T47D (cell line): Measurements from ENCODE around the gene ZNF507.

Experiments
- DNase-seq, 2 experiments: peaks; one replicate each; pipeline versions ENCODE4 v3.0.0 to v3.0.0-alpha.2; 2011 to 2012; ENCODE audit warnings: low read depth in 1 of 2, low spot score in 1 of 2
- JUND ChIP-seq: IDR thresholded peaks from 2 replicates; pipeline ENCODE4 v1.6.1; 2012; ENCODE audit warnings: low read depth
- in situ Hi-C: cut with HindIII; loops from 2 replicates; pipeline ENCODE4 v1.10.0; 2016; ENCODE audit warnings: low sequenced_read_pairs, low pct_unique_long_range_greater_than_20kb

The ZNF507 gene

DNA sequence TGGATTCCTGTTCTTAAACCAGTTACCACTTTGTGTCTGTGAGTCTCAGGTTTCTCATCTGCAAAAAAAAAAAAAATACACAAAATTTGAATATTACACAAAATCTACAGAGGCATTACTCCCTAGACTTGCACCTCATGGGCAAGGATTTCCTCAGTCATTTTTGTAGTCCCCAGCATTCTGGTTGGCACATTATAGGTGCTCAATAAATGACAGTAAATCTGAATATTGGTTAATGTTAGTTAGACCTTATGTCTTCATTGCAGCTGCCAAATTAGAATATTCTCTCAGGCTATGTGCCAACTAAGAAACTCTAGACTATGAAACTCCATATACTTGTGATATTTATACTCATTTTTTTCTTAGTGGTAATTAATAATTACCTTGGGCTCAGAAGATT lies 2.2 kb downstream of the ZNF507 start:
- no peak for TF ChIP-seq JUND
- no peak for DNase-seq
- in situ Hi-C loops = no loop called here

DNA sequence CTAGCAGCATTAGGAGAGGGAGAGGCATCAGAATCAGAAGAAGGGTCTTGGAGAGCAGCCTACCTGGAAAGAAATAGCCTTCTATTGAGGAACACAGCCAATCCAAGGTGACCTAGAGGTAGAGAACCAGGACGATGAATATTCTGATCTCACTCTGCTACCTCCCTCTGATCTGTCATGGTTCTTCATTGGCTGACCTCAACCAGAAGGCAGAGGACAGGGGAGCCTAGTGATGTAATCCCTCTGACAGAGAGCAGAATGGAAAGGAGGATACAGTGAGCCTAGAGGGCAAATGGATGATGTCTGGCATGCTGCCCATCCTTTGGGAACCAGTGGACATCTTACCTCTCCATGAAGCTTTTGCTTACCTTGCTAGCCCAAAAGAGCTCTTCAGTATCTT lies 3.6 kb downstream of the ZNF507 start:
- no peak for DNase-seq
- in situ Hi-C loops = no loop called here
- TF ChIP-seq JUND = no peak

DNA sequence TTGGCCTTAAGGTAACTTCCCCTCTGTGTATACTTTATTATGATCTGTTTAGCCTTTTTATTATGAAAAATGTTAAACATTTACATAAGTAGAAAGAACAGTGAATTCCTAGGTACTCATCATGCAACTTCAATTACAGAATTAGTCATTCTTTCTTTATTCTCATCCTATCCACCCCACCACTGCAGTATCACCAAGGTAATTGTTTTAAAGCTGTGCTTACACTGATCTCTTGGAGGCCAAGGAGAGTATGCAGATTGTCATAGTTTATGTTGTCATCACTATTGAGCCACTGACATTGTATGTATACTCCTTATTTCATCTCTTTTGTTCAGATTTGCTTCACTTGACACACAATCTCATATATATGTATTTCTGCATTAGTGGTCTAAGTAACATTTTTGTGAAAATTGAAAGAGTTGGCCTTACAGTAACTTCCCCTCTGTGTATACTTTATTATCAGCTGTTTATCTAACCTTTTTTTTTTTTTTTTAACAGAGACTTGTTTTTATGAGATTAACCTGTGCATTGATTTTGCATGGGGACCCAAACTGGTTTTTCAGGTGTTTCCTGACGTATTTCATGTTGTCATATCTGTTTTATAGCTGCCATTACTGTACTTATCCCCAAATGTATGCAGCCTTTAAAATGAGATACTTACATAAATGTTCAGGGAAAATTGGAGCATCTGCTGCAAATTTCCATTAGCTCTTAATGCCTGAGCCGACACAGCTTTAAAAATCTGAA lies 4.5 kb downstream of the ZNF507 start:
- in situ Hi-C loops = no loop called here
- no peak for DNase-seq
- no peak for TF ChIP-seq JUND

DNA sequence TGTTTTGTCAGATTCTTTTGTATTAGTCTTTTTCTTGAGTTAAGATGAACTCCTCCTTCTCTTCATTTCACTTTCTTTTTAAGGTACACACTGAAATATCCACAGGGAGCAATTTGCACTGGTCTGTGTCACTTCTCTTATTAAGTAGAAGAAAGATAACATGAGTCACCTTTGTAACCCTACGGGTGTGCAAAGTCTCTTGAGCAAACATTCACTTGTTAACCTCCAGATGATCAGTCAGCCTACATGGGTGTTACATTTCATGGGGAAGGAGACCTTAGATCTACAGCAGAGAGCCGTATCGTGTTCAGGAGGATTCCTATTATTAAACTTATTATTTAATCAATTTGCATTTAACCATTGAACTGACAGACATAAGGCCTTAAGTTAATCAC lies 5.1 kb downstream of the ZNF507 start:
- TF ChIP-seq JUND = no peak
- in situ Hi-C loops = no loop called here
- DNase-seq = no peak

DNA sequence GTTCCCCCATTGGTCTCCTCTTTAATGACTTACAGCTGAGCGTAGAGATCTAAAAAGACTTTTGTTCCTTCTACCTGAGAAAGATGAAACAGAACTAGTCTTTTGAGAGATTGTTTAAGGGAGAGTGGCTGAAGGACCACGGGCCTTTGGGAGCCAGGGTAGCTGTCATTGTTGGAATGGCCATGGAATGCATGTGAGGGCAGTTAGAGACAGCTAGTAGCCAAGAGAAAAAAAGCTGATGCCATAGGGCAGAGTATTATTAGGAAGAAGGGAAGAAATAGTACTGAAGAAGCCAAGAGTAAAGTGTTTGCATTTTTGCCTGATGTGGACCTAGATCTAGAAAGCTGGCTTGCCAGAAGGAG lies 5.6 kb downstream of the ZNF507 start:
- TF ChIP-seq JUND = no peak
- DNase-seq = no peak
- in situ Hi-C loops = no loop called here

DNA sequence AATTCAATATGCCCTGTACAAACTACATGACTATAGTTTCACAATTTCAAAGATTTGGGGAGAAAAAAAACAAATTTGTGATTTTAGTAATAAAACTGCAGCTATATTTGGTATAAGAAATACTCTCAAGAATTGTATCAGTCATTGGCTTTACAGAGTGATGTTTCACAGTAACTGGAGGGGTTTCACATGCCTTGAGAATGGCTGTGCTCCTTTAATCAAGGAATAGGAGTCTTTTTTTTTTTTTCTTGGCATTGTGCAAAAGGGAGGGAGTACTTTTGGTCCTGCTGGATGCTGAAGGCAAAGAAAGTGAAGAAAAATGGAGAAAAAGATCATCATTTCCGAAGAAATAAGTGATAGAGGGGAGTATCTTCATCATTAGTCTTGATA lies 6.8 kb downstream of the ZNF507 start:
- no peak for TF ChIP-seq JUND
- DNase-seq = no peak
- in situ Hi-C loops = no loop called here

DNA sequence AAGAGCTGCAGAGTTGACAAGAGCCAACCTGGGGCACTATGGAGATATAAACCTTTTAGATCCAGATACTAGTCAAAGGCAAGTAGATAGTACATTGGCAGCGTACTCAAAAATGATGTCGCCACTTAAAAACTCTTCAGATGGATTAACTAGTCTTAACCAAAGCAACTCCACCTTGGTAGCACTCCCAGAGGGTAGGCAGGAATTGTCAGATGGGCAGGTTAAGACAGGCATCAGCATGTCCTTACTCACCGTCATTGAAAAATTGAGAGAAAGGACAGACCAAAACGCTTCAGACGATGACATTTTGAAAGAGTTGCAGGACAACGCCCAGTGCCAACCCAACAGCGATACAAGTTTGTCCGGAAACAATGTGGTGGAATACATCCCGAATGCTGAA lies 8.9 kb downstream of the ZNF507 start:
- TF ChIP-seq JUND = no peak
- in situ Hi-C loops = no loop called here
- no peak for DNase-seq

DNA sequence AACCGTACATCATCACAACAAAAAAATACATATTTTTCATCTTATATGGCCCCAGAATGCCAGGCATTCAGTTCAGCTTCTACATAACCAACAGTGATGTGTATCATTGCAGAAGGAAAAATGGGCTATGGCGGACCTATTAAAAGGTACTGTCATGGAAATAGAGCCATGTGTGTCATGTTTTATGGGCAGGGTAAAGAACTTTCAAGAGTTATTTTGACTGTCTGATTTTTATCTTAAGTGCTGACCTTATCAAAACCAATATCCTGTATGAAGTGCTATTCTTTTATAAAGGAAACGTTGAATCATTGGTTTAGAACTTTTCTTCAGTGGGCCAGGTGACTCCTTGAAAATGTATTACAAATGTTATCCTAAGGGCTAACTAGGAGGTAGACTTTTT lies 9.9 kb downstream of the ZNF507 start:
- no peak for DNase-seq
- in situ Hi-C loops = no loop called here
- TF ChIP-seq JUND = no peak

DNA sequence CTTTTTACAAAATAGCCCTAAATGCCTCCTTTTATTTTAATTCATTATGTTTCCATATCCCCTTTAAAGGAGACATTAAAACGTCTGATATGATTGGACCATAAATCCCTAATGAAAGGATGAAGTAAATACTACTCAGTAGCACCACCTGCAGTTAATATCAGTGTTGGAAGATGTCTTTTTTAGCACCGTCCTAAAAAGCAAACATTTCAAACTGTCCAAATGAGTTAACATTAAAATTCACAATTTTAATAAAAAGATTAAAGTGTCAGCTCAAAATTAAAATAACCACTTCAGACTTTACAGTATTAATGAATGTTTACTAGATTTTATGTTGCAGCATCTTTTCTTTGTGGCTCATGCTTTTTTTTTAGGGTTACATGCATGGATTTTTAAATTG lies 12.3 kb downstream of the ZNF507 start:
- no peak for DNase-seq
- in situ Hi-C loops = no loop called here
- TF ChIP-seq JUND = no peak

DNA sequence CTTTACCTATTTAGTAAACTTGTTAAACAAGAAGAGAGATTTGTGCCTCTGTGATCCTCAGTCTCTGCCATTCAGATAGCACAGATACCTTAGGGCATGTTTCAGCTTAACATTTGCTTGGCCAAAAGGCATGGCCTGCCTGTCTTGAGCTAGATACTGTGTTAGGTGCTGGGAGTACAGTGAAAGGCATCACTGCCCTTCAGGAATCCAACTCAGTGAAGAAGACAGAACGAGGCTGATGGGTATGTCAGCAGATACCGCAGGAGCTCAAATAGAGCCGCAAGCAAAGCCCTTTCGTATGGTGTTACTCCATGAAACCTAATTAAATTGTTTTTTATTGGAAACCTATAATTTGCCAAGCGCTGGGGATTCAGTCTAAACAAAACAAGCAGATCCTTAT lies 12.9 kb downstream of the ZNF507 start:
- no peak for TF ChIP-seq JUND
- no peak for DNase-seq
- in situ Hi-C loops = no loop called here

DNA sequence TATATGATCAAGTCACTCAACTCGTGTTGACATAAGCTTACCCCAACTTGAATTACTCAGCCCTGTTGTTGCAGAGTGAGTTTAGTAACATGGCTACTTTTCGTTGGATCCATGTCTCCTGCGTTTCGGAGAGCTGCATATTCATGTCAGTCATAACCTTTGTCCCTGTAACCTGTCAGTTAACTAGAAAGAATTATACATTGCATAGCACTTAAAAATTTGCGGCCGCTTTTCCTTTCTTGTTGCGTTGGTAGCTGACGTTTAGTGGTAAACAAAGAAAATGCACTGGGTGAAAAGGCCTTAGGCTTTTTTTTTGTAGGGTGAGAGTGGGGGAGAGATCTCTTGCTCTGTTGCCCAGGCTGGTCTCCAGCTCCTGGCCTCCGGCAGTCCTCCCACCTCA lies 14.2 kb downstream of the ZNF507 start:
- in situ Hi-C loops = no loop called here
- no peak for DNase-seq
- no peak for TF ChIP-seq JUND

DNA sequence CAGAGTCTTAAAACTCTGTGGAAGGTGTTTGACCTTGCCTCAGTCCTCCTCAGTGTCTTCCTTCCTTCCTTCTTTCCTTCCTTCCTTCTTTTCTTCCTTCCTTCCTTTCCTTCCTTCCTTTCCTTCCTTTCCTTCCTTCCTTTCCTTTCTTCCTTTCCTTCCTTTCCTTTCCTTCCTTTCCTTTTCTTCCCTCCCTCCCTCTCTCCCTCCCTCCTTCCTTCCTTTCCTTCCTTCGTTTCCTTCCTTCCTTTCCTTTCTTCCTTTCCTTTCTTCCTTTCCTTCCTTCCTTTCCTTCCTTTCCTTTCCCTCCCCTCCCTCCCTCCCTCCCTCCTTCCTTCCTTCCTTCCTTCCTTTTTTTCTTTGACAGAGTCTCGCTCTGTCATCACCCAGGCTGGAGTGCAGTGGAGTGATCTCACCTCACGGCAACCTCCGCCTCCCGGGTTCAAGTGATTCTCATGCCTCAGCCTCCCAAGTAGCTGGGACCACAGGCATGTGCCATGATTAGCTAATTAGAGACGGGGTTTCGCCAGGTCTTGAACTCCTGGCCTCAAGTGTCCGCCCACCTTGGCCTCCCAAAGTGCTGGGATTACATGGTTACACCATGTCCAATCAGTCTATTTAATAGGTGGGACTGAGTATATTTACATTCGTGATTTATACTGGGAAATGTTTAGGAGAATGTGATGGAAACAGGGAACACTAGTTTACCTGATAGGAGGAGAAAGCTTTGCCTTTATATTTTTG lies 16.3 kb downstream of the ZNF507 start:
- TF ChIP-seq JUND = no peak
- no peak for DNase-seq
- in situ Hi-C loops = no loop called here

DNA sequence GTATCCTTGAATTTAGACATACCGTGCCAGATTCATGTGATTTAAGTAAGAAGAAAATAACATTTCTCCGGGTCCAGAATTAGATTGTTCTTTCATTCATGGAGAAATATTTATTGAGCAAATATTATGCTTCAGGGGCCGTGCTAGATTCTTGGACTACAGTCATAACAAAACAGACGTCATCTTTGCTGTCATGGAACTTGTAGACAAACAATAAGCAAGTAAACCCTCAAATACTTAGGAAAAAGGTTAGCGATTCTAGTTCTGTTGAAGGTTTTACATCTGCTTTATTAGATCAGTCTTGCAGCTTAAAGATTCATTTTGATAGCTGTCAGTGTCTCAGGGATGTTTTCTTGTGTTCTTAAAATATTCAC lies 16.9 kb downstream of the ZNF507 start:
- in situ Hi-C loops = no loop called here
- TF ChIP-seq JUND = no peak
- no peak for DNase-seq

DNA sequence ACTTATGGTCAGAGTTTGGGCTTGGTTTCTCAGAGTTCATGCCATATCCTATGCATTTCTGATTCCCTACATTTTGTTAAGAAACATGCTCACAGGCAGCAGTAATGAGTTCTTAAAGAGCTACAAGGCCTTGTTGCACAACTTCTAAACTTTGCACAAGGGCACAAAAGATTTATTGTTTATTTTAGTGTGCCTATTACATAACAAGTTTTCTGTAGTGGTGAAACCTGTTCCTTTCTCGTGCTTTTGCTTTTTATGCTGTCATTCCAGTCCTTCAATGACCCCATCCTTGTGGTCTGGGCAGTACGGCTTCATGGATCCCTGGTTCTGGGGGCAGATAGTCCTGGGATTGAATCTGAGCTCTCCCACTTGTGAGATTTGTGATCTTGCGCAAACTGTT lies 17.8 kb downstream of the ZNF507 start:
- in situ Hi-C loops = no loop called here
- TF ChIP-seq JUND = no peak
- peak in 1 of 2 experiments; percentile 86 for DNase-seq
